Right hindlimb (tissue), 1 donor: Measurements from ENCODE around the gene MMP7.
"Not testable (repeated sequence)": the region's sequence is repeated elsewhere in the genome, so short reads cannot be mapped to it uniquely, and the experiment has no call there.

ENCODE experiments used
- DNase-seq: peaks from one replicate; pipeline ENCODE4 v3.0.0-alpha.2; 2018

MMP7 gene

DNA sequence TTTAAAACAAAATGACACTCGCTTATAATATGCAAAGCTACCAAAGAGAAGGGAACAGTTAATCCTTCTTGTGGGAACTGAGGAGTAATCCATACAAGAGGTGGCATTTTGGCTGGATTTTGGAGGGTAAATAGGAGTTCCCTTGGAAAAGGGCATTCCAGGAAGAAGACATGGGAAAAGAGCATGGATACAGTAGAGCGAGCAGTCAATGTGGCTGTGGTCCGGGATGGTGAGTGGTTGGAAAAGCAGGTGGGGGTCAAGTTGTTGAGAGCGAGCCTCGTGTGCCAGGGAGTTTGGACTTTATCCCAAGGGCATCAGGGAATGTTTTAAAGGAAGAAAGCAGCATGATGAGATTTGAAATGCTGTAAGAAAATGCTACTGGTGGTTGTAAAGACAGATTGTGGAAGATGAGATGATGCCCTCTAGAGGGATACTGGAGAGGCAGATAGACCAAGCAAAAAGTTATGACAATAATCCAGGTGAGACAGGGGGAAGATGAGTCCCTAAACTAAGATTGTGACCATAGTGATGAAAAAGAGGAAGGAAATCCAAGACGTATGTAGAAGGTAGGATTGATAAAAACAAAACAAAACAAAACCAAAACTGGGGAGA lies 3.8 kb upstream of the MMP7 start:
- no peak for DNase-seq

DNA sequence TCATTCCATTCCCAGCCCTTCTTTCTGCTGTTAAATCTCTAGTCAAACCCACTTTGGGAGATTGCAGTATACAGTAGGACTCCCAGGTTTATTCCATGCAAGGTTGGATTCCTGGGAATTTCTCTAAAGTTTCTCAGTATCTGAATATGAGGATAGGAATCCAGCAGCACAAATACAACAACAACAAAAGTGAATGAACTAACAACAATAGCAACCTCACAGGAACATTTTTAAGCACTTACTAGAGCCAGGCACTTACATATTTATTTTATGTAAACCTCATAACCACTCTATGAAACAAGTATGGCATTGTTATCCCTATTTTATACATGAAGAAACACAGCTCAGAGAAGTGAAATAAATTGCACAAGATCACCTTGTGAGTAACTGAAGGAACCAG lies 1.9 kb downstream of the MMP7 start:
- DNase-seq = no peak

DNA sequence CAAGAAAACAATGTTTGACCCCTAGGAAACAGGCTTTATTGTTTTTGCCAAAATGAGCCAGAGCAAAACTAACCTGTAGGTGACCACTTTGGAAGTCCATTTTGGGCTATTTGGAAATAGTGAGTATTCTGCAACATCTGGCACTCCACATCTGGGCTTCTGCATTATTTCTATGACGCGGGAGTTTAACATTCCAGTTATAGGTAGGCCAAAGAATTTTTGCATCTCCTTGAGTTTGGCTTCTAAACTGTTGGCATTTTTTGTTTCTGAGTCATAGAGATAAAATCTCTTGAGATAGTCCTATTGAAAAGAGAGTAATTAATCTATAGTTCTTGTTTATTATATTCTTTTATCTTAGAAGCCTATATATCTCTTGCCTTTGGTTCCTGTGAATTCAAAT lies 2.9 kb downstream of the MMP7 start:
- DNase-seq = no peak

DNA sequence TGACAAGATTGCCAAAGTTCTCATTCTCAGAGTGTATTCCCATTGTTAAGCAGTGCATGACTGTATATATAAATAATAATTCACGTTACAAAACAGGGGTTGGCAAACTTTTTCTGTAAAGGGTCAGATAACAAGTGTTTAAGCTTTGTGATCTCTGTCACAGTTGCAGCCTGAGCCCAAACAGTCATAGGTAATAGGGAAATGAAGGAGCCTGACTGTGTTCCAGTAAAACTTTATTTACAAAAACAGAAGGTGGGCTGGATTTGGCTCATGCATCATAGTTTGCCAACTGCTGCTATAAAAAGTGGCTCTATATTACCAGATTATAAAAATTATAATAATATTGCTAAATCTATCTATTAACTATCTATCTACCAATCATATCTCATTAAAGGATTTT lies 3.5 kb downstream of the MMP7 start:
- no peak for DNase-seq

DNA sequence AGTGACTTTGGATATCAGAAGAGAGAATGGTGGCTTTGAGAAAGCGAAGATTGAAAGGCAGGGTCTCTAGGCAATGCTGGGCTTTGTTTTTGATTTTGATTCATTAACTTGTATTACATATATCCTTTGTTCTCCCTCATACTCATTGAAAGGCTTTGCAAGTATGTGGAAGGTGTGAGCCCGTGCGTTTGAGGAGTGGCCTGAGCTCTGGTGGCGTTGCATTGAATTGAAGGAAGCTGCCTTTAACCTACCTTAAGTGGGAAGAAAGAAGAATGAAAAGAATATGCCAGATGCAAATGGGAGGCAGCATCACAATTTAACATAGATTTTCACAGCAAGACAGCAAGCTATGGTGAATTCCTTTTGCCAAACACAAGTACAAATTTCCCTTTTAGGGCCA lies 6.7 kb downstream of the MMP7 start:
- DNase-seq = no peak

DNA sequence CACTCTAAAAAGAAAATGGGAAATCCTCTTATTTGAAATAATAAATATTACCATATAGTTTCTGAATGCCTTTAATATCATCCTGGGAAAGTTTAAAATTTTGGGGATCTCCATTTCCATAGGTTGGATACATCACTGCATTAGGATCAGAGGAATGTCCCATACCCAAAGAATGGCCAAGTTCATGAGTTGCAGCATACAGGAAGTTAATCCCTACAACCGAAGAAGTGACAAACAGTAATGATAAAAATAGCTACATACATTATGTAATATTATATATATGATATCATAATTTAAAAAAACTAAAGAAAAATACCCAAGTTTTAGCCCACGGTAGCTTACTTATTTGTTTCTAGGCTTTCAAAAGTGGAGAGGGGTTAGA lies 7.4 kb downstream of the MMP7 start:
- no peak for DNase-seq

DNA sequence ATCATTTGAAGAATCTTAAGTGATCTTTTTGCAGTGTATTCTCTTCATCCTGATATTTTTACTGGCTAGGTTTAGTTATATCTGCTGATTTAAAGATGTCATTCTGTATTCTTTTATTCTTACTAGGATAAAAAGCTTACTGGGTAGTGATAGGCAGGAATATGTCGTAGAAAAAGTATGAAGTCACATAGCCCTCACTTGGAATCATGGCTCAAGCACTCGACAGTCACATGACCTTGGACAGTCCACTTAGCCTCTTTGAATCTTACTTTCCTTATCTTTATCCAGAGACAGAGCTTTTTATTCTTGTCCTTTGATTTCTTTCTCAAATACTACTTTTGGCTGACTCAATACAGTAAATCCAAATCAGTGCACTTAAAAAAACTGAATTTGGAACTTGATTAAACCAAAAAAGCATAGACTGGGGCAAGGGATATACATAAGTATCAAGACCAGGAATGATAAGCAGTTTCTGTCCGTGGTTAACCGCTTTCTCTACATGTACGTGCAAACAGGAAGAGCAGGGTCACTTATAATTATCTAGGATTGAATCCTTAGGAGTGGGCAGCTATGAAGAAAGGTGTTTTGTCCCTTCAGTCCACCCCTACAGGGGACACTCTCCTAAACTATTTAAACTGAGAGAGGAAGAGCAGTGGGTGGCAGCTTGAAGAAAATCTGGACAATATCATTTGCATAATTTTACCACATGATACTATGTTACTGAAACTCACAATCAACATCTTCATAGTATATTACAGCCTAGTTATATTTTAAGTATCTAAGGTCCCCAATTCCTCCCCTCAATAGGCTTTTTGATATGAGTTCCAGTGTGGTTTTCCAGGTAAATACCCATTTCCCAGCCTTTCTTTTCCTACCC lies 8.0 kb downstream of the MMP7 start:
- no peak for DNase-seq

DNA sequence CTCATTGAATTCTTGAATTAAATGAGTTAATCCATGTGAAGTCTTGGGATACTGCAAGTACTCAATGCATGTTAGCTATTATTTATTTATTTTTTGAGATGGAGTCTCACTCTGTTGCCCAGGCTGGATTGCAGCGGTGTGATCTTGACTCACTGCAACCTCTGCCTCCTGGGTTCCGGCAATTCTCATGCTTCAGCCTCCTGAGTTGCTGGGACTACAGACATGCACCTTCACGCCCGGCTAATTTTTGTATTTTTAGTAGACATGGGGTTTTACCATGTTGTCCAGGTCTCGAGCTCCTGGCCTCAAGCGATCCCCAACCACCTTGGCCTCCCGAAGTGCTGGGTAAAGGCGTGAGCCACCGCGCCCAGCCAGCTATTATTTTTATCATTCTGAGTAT lies 9.4 kb downstream of the MMP7 start:
- DNase-seq = no peak

DNA sequence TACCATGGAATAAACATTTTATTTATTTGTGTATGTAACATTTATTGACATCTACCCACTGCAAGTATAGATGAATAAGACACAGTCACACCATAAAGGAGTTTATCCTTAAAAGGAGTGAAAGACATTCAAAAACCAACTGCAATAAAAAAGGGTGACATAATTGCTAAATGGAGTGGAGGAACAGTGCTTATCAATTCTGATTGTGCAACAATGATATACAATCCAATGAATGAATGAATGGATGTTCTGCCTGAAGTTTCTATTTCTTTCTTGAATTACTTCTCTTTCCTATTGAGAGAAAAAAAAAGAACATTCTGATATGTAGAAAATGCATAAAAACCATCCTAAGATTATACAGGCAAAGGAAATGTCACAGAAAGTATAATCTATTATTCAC lies 10.0 kb downstream of the MMP7 start:
- DNase-seq = no peak

DNA sequence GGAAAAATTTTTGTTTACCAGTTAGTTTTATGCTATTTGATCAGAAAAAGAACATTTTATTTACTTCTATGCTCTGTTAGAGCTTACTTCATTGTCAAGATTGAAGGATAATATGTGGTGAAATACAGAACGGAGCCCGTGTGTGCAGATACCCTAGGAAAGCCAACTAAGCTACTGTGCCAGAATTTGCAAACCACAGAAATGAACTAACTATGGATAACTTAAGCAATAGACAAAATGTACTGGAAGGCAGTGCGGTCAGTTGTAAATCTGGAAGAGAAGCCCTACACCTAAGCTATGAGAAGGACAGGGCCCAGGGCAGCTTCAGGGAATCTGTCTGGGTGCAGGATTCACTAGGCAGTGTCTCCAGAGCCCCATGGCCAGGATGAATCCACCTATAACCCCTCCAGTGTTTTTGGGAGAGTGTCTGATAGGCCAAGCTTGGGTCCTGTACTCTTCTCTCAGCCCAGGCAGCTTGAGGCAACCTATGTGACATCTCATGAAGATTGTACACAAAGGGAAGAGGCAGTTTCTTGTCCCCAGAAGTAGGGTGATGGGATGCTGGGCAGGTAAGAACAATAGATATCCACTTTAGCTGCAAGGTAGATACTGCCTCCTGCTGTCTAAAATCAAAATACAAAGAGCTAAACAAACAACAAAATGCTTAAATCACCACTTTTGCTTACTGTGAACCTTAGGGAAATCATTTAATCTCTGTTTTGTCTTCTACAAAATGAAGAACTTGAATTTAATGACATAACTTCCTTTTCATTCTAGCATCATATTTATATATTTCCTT lies 12.1 kb downstream of the MMP7 start:
- DNase-seq = no peak

DNA sequence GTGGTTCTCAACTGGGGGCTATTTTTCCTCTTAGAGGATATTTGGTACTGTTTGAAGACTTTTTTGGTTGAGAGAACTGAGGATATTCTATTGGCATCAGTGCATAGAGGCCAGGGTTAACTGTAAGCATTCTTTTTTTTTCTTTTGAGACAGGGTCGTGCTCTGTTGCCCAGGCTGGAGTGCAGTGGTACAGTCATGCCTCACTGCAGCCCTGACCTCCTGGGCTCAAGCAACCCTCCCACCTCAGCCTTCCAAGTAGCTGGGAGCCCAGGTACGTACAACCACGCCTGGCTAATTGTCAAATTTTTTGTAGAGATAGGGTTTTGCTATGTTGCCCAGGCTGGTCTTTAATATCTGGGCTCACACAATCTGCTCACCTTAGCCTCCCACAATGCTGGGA lies 12.9 kb downstream of the MMP7 start:
- DNase-seq = no peak

DNA sequence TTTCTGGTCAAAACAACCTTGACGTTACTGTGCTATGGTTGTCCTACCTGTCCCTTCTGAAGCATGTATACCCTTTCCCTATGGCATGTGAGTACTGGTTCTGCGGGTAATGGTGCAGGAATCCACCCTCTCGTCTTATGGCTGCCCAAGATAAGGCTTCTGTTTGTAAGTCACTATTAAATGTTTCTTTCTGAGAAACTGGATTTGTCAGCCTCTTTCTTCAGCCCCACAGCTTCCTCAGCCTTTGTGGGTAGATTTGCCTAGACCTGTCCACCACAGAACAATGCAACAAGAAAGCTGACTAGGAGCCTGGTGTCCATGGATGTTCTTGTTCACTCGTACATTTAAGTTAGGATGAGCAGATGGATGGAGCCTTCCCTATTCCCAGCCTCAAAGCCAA lies 14.4 kb downstream of the MMP7 start:
- DNase-seq = no peak

DNA sequence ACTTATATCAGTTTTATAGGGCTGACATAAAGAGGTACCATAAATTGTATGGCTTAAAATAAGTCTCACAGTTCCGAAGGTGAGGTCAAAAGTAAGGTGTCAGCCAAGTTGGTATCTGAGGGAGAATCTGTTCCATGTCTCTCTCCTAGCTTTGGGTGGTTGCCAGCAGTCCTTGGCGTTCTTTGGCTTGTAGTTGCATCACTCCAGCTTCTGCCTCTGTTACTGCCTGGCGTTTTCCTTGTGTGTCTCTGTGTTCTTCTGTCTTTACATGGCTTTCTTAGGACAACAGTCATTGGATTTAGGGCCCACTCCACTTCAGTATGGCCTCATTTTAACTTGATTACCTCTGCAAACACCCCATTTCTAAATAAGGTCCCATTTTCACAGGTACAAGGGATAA lies 16.7 kb downstream of the MMP7 start:
- no peak for DNase-seq

DNA sequence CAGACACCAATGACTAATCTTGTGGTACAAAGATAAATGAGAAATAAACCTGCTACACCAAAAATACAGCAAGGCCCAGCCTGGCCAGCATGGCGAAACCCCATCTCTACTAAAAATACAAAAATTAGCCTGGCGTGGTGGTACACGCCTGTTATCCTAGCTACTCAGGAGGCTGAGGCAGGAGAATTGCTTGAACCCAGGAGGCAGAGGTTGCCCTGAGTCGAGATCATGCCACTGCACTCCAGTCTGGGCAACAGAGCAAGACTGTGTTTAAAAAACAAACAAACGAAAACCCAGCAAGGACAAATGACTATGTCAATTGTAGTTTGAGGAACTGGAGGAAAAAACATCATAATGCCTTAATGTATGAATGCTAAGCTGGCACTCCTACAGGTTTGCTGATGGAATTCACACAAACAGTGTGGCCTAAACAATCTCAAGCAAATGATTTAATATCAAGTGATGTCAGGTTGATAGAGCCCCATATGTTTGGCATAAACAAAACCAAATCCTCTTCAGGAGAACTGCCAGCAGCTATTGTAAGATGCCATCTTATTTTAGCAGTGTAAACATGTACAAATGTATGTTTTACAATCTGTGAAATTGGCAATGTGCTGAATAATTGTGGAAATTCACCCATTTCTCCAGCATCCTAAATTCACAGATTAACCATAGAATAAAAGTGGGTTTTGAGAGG lies 20.0 kb downstream of the MMP7 start:
- no peak for DNase-seq

DNA sequence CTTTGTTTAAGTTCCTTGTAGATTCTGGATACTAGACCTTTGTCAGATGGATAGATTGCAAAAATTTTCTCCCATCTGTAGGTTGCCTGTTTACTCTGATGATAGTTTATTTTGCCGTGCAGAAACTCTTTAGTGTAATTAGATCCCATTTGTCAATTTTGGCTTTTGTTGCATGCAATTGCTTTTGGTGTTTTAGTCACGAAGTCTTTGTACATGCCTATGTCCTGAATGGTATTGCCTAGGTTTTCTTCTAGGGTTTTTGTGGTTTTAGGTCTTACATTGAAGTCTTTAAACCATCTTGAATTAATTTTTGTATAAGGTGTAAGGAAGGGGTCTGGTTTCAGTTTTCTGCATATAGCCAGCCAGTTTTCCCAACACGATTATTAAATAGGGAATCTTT lies 27.7 kb downstream of the MMP7 start:
- DNase-seq = not testable (repeated sequence)

DNA sequence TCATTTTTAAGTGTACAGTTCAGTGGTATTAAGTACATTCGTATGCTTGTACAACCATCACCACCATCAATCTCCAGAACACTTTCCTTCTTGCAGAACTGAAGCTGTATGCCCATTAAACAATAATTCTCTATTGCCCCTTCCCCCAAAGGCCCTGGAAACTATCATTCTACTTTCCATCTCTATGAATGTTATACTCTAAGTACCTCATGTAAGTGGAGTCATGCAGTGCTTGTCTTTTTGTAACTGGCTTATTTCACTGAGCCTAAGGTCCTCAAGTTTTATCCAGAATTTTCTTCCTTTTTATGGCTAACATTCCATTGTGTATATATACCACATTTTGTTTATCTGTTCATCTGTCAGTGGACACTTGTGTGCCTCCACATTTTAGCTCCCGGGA lies 29.7 kb downstream of the MMP7 start:
- DNase-seq = no peak

DNA sequence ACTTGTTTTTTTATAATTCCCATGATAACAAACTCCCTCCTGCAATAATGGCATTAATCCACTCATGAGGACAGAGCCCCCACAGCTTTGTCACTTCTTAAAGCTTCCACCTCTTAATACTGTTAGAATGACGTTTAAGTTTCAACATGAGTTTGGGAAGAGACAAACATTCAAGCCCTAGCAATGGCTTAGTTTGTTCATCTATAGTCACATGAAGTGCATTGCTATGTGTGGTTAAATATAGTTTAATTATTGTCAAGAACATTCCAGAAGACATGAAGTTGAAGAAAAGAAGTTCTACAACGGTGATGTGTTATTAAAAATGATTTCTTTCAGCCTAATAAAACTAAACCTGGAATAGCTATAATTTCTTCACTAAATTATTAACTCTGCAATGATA lies 30.6 kb downstream of the MMP7 start:
- DNase-seq = no peak

DNA sequence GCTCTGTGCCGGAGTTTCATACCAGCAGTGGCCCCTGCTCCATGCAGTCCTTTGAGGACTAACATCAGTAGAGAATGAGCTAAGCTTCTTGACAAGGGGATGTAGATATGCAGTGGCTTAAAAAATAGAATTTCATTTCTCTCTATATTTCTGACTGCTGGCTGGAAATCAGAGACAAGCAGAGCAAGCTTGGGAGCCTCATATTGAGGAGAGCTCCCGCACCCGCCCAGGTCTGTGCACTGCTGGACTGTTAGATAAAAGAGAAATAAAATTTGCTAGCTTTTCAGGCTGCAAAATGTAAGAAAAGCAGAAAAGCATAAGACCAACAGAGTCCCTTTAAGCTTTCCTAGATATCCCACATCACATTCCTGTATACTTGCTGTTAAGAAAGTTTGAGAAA lies 31.4 kb downstream of the MMP7 start:
- DNase-seq = no peak

DNA sequence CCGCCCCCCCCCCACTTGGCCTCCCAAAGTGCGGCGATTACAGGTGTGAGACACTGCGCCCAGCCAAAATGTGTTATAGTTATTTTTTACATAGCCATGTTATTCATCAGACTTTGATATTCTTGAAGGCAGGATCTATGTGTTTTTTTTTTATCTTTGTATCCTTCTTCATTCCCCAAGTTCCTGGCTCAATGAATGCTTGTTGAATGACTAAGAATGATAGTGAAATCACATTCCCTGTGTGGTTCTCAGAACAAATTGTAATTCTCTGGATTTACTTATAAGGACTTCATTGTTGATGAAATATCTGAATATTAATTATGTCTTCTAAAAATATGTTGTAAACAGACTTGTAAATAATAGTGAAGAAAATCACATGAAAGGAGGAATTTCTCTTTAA lies 33.5 kb downstream of the MMP7 start:
- DNase-seq = no peak

DNA sequence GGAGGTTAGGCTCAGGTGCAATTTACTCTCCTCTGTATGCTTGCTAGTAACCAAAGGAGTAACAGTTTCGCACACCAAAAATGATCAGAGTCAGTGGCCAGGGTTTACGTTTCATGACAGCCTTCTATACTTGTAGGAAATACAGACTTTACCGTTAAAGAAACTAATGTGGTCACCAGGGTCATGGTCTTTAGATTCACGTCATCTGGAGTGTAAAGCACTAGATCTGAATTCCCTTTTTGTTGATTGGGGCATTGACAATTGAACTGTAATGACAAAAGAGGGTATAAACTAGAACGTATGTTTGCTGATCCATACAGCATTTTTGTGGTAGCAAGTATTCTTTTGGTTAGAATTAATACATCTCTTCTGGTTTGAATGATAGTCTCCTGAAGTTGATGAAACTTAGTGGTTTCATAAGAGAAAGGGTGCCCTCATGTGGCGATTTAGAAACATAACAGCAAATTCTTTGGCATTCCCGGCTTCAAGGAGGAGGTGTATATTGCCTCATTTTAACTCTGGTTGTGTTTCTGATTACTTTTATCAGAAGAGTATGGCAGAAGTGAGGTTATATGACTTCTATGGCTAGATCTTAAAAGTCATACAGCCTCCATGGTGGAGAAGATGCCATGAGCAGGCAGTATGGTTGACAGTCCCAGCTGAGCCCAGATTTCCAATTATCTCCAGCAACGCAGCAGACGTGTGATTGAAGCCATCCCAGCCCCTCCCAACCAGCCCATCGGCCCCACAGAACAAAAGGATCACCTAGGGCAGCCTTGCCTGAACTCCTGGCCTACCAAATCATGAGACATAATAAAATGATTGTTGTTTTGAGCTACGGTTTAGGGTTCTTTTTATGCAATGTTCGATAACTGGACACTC lies 35.1 kb downstream of the MMP7 start:
- peak; percentile 25 for DNase-seq

DNA sequence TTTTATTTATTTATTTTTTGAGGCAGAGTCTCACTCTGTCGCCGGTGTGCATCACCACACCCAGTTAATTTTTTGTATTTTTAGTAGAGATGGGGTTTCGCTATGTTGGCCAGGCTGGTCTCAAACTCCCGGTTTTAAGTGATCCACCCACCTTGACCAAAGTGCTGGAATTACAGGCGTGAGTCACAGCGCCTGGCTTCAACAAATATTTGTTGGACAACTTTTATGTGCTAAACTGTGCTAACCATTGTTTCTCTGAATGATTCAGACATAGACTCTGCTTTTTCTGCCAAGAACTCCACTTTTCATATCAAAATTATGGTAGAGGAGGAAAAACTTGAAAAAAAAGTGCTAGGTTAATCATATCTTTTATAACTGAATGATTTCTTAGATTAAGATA lies 36.3 kb downstream of the MMP7 start:
- no peak for DNase-seq

DNA sequence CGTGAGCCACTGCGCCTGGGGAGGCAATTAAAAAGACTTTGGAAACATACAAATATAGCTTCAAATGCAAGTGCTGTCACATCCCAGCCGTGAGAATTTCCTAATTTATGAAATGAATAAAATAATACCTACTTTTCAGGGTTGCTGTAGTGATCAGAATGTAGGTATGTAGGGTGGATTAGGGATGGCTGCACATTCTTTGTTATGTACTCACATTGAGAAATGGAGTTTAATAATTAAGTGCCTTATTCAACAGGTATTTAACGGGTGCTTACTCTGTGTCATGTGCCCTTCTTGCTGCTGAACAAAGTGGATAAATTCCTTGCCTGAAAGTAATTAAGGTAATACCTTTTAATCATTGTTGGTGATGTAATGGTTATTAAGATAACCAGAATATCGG lies 37.0 kb downstream of the MMP7 start:
- DNase-seq = no peak
